SK-N-MC (cell line): ENCODE data around the gene RWDD4.
"Not testable (repeated sequence)": the region's sequence is repeated elsewhere in the genome, so short reads cannot be mapped to it uniquely, and the experiment has no call there.

Experiments
- DNase-seq: peaks from one replicate; pipeline ENCODE4 v3.0.0-alpha.2; 2011; ENCODE audit warnings: low read depth, low spot score
- H3K27ac ChIP-seq: fragments of 200-600 bp; sonication (generic); 2 replicates; pipeline ENCODE4 v1.5.1; 2016; ENCODE audit warnings: mixed run types
- H3K36me3 ChIP-seq: fragments of 200-600 bp; sonication (generic); 2 replicates; pipeline ENCODE4 v1.6.1; 2017; ENCODE audit warnings: antibody characterized with exemption, low read length, mixed read lengths; ENCODE audit not compliant: insufficient read depth
- H3K4me3 ChIP-seq: fragments of 200-600 bp; sonication (generic); 2 replicates; pipeline ENCODE4 v1.5.1; 2016
- H3K9ac ChIP-seq: fragments of 200-600 bp; sonication (generic); 2 replicates; pipeline ENCODE4 v1.8.0; 2017; ENCODE audit warnings: mixed run types, mixed read lengths; ENCODE audit not compliant: insufficient read length
- H3K9me3 ChIP-seq: fragments of 200-600 bp; sonication (generic); 2 replicates; pipeline ENCODE4 v1.6.1; 2017; ENCODE audit warnings: low read depth, mild to moderate bottlenecking, antibody characterized with exemption, low read length, moderate library complexity, mixed read lengths
- EZH2 ChIP-seq: fragments of 200-600 bp; sonication (generic); IDR thresholded peaks from one replicate; pipeline ENCODE4 v1.6.1; 2017; ENCODE audit warnings: antibody characterized with exemption
- FOXP2 ChIP-seq: optimal IDR thresholded peaks from 2 replicates; pipeline ENCODE3; 2011; ENCODE audit warnings: mild to moderate bottlenecking, moderate library complexity; ENCODE audit not compliant: insufficient read depth; ENCODE audit errors: extremely low read length, control extremely low read depth
- POLR2AphosphoS5 ChIP-seq: IDR thresholded peaks from 2 replicates; pipeline ENCODE4 v1.6.1; 2012; ENCODE audit warnings: mild to moderate bottlenecking, low read depth, low read length, borderline replicate concordance

RWDD4 gene

DNA sequence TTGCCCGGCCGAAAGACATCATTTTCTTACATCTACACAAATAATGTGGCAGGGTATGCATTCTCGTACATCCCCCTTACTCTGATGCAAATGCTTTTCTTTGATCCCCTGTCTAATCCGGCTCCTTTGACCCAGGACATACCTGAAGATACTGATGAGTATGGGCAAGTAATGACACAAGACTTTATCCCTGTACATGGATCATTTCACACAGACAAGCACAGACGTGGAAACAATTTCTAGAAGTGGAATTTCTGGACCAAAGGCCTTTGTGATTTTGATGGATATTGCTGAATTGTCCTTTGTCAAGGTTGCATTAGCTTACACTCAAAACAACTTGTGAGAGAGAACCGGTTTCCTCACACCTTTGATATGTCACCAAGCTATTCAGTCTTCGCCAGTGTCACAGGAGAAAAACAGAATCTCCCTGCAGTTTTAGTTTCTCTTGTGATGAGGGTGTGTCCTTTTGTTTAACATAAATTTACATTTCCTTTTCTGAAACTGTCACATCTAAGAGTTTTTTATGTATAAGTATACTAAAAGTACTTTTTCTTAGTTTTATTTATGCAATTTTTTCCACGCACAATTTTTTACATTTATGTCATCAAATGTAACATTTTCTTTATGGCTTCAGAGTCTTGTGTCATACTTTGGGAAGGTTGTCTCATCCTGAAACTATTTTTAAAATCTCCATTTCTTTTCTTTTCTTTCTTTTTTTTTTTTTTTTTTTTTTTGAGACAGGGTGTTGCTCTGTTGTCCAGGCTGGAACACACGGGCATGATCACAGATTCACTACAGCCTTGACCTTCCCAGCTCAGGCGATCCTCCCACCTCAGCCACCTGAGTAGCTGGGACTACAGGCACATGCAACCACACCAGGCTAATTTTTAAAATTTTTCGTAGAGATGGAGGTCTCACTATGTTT is 25.2 kb downstream of the RWDD4 start:
- H3K9ac ChIP-seq, result no peak overlapping the region
- H3K36me3 ChIP-seq, result no peaks in the 10 kb centered on the region
- H3K4me3 ChIP-seq, result no peak overlapping the region
- no peak for TF ChIP-seq FOXP2
- TF ChIP-seq POLR2AphosphoS5, result no peak
- DNase-seq, result no peak
- no peak overlapping the region for H3K27ac ChIP-seq
- H3K9me3 ChIP-seq, result no peaks in the 10 kb centered on the region

DNA sequence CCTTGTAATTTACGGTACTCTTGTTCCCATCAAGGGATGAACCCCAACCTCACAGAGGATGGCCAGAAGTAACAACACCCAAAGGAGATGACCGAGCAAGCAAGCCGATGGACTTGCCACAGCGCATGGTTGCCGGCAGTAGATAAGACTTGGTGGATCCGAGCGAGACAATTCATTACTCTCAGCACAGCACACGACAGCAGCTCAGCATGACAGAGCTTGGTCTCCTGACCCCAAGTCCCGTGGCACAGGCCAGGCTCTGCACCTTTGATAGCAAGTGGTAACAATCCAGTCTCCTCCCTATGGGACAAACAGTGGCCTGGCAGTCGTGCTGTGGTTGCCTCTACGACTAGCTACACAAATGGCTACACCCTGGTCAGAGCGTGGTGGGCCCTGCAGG is 26.3 kb downstream of the RWDD4 start:
- TF ChIP-seq POLR2AphosphoS5 (no peak), FOXP2 (no peak), EZH2 (no peak)
- no peak for DNase-seq
- no peak overlapping the region for H3K27ac ChIP-seq
- H3K9ac ChIP-seq, result no peak overlapping the region
- H3K9me3 ChIP-seq, result no peaks in the 10 kb centered on the region
- no peaks in the 10 kb centered on the region for H3K36me3 ChIP-seq
- no peak overlapping the region for H3K4me3 ChIP-seq

DNA sequence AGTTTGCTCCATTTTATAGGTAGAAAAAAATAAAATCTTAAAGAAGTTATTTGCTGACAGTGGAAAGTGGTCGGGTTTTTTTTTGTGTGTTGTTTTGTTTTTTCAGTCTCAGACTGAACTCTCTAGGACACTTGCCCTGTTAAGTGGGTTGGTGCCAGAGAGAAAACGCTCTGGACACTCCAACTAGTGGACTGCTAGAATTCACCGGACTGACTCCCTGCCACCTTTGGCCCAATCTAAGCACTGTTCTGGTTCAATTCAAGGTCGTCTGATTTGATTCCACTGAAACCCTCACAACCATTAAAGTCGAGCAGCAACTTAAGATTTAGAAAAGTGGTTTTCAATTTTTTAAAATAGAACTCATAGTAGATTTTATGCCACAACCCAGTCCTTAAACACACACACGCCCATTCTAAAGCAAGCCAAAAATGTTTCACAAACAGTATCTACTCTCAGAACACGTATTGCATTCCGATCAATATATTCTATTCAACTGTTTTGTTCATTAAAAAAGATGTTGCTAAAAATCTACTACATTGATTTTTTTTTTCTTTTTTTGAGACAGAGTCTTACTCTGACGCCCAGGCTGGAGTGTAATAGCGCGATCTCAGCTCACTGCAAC is 27.3 kb downstream of the RWDD4 start:
- H3K4me3 ChIP-seq, result no peak overlapping the region
- no peaks in the 10 kb centered on the region for H3K9me3 ChIP-seq
- no peak for TF ChIP-seq FOXP2
- no peak for TF ChIP-seq POLR2AphosphoS5
- no peak for TF ChIP-seq EZH2
- no peak overlapping the region for H3K27ac ChIP-seq
- no peak for DNase-seq
- no peaks in the 10 kb centered on the region for H3K36me3 ChIP-seq
- H3K9ac ChIP-seq, result no peak overlapping the region

DNA sequence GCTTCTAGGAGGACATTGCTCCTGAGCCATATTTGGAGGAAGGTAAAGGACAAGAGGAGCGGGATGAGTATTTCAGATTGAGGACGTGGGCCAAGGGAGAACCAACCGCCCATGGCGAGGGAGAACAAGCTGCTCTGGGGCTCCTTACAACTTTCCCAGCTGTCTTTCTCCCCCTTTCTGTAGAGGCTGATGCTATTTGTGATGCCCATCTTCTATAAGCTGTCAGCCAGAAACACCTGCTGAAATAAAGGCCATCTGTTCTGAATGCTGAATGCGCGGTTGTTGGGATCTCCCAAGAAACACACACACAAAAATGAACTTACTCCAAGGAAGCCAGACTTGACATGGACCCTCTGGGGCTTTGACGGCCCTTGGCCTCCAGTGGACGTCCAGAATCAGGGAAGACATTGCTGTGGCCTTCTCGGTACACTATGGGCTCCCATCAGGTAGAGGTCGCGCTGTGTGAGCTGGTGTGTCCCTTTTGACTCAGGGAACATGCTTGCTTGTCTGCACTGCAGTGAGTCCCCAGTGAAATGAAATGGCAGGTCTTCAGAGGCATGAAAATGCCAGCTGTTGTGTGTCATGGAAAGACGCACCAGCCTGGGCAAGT is 30.9 kb downstream of the RWDD4 start:
- DNase-seq, result no peak
- H3K27ac ChIP-seq, result no peak overlapping the region
- no peaks in the 10 kb centered on the region for H3K36me3 ChIP-seq
- no peak overlapping the region for H3K9ac ChIP-seq
- TF ChIP-seq FOXP2 (no peak), POLR2AphosphoS5 (no peak), EZH2 (no peak)
- H3K4me3 ChIP-seq, result no peak overlapping the region
- no peaks in the 10 kb centered on the region for H3K9me3 ChIP-seq

DNA sequence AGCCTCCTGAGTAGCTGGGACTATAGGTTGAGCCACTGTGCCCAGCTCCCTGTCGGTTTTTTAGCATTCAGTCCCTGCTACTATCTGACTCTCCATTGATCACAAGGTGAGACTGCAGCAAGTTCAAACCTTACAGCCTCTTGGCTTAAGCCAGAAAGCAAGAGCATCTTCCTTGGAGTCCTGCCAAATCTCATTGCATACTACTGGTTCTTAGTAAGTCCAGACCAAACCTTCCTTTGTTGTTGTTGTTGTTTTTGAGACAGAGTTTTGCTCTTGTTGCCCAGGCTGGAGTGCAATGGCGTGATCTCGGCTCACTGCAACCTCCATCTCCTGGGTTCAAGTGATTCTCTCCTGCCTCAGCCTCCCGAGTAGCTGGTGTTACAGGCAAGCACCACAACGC is 31.7 kb downstream of the RWDD4 start:
- not testable (repeated sequence) for H3K4me3 ChIP-seq, H3K36me3 ChIP-seq, DNase-seq, H3K9me3 ChIP-seq, H3K9ac ChIP-seq, H3K27ac ChIP-seq

DNA sequence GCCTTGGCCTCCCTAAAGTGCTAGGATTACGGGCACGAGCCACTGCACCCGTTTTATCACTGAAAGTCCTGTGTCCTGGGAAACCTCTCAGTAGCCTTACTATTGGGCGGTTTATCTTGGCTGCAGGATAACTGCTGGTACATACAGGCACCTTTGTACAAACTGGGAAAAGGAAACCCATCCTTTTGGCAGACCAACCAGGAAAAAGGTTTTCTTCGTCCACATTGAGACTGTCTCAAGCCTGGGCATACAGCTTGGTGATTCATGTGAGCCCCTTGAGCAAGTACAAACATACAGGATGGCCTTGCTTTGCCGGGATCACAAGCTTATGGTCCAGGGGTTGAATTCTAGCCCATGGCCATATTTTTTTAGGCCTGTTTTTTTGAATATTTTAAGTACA is 32.8 kb downstream of the RWDD4 start:
- no peaks in the 10 kb centered on the region for H3K36me3 ChIP-seq
- TF ChIP-seq POLR2AphosphoS5, result no peak
- TF ChIP-seq EZH2, result no peak
- TF ChIP-seq FOXP2, result no peak
- H3K27ac ChIP-seq, result no peak overlapping the region
- no peaks in the 10 kb centered on the region for H3K9me3 ChIP-seq
- H3K9ac ChIP-seq, result no peak overlapping the region
- H3K4me3 ChIP-seq, result no peak overlapping the region
- no peak for DNase-seq

DNA sequence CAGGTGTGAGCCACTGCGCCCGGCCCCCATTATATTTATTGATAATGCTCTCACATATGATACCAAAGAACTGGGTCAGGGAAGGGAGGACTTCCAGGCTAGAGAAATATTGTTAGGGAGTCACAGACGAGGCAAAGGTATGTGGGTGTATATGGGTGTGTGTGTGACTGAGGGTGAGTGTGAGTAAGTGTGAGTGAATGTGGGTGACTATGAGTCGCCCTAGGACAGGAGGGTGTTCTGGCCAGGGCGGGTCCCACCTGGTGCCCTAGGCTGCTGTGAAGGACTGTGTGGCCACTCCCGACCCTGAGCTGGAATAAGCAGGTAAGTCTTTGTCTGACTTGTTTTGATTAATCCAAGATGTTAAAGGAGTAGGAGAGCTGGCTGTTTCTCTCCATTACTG is 34.4 kb downstream of the RWDD4 start:
- TF ChIP-seq POLR2AphosphoS5, result no peak
- TF ChIP-seq FOXP2, result no peak
- no peak for TF ChIP-seq EZH2
- Histone ChIP-seq H3K4me3 (no peak overlapping the region), H3K27ac (no peak overlapping the region), H3K9ac (no peak overlapping the region), H3K9me3 (no peaks in the 10 kb centered on the region), H3K36me3 (no peaks in the 10 kb centered on the region)
- no peak for DNase-seq

DNA sequence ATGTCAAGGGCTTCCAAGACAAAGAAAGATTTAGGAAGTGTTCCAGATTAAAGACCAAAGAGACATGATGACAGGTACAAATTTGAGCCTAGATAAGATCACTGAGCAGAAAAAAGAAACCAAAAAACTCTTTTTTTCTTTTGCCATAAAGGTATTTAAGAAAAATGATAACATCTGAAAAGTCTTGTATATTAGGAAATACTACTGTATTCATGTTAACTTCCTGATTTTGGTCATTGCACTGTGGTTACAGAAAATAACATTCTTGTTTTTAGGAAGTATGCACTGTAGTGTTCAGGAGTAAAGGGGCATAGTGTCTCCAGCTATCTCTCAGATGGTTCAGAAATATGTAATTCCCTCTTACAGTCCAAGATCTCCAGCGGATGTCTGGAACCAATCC is 37.1 kb downstream of the RWDD4 start:
- Histone ChIP-seq H3K4me3 (no peak overlapping the region), H3K9ac (no peak overlapping the region), H3K9me3 (no peaks in the 10 kb centered on the region), H3K36me3 (no peaks in the 10 kb centered on the region), H3K27ac (no peak overlapping the region)
- TF ChIP-seq POLR2AphosphoS5 (no peak), FOXP2 (no peak), EZH2 (no peak)
- no peak for DNase-seq

DNA sequence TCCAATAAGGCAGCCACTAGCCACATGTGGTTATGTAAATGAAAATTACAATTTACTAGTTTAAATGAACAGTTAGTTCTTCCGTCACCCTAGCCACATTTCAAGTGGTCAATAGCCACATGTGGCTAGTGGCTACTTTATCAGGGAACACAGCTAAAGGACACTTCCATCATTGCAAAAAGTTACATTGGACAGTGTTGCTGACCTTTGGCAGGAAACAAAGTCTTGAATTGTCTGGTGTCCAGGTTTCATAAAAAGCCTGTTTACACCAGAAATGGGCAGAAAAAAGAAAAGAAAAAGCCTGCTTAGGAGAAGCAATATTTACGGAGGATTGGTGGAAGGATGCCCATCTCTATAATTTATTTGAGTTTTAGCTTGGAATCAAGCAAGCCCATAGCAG is 38.6 kb downstream of the RWDD4 start:
- DNase-seq, result no peak
- no peak overlapping the region for H3K4me3 ChIP-seq
- H3K9ac ChIP-seq, result no peak overlapping the region
- no peaks in the 10 kb centered on the region for H3K36me3 ChIP-seq
- TF ChIP-seq POLR2AphosphoS5, result no peak
- TF ChIP-seq FOXP2, result no peak
- TF ChIP-seq EZH2, result no peak
- H3K9me3 ChIP-seq, result no peaks in the 10 kb centered on the region
- H3K27ac ChIP-seq, result no peak overlapping the region
